Hindlimb muscle (tissue), 1 donor: Measurements from ENCODE around the gene CAP2. TPM values are rescaled to one million over a fixed set of nuclear protein-coding genes. Genes with fewer than 3 reads are reported as not detected.

ENCODE experiments used
- DNase-seq: peaks from one replicate; pipeline ENCODE4 v3.0.0-alpha.2; 2013
- polyA plus RNA-seq: library from polyadenylated mRNA; unstranded; fragments of 120-200 nt; gene quantifications from one replicate; pipeline ENCODE4 v1.2.1, GENCODE V29; 2013; ENCODE audit not compliant: insufficient read length

Gene CAP2
- polyA plus RNA-seq: 213 TPM

DNA sequence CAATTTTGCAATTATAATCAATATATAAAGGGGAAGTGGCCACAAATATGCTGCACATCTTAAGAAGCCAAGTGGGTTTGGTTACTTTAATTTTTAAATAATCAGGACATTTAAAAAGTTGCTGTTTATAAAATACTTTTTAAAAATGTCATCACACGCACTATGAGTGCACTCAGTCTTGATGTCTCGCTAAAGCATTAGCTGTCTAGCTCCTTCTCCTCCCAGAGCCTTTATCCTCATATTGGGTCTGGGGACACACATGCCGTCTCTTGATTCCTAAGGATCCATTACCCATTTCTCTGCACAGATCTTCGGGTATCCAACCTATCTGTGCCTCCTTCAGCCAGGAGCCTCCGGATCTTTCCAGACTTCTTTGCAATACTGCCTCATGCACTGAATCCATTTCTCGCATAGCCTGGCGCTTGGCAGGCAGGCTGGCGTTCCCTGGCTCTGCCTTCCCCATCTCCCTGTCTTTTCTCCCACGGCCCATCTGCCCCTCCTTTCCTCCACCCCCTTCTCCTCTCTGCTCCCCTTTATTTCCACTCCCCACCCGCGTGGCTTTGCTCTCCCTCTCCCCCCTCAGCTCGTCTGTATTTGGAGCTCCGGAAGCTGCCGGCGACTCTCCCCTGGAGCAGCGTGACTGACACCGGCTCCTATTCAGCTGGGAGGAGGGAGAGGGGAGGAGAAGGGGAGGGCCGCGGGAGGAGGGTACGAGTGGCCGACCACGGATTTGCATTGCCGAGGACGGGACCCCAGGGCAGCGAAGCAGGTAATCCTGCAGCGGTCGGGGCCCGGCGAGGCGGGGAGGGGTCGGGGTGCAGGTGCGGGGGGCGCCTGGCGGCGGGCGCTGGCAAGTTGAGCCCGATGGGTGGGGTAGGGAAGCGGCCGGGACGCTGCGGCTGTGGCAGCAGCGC is at the start of gene CAP2:
TSS of gene CAP2 (plus strand) at position 618 of the 914 bp plus-strand sequence. CDS start 27,961 bp downstream, outside the sequence.
- DNase-seq: peak; percentile 71

DNA sequence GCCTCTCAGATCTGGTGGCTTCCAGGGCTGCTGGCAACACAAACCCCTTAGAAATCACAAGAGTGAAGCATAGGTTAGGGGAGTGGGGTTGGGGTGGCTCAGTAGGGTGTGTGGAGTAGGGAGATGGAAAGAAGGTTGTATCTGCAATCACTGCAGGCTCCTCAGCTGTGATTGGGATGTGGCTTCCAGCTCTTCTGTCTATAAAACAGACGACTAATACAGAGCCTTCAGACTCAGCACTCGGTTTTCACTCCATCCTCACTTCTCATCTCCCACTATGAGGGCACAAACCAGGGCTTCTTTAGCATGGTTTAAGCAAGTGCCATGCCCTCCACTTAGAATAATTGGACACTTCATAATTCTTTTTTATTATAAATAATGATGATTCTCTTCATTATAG is 46.4 kb upstream of the CAP2 start:
- no peak for DNase-seq

DNA sequence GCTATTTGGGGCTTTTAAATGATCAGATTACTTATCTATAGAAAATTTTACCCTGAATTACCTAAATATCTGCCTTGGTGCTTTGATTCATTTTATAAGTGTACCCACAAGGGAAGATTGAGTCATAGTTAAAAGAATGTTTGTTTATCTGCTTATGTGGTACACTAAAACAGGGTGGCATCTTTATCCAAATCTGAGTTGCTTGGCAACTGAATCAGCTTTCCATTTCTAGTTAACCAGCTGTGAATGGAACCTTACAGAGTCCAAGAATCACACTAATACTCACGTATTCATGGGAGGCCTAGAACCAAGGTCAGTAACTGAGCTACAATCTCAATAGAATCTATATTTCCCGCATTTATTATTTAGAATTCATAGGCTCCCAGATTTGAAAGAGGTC is 44.0 kb upstream of the CAP2 start:
- DNase-seq: no peak

DNA sequence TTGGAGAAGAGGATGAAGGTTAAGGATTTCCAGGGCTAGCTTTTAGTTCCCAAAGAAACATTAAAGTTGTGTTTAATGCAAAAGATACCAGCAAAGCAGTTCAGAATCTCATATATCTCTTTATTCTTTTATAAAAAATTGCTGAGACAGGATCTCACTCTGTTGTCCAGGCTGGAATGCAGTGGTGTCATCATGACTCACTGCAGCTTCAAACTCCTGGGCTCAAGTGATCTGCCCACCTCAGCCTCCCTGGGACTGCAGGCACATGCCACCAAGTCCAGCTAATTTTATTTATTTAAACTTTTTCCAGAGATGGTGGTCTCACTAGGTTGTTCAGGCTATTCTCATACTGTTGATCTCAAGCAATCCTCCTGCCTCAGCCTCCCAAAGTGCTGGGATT is 41.1 kb upstream of the CAP2 start:
- DNase-seq: no peak

DNA sequence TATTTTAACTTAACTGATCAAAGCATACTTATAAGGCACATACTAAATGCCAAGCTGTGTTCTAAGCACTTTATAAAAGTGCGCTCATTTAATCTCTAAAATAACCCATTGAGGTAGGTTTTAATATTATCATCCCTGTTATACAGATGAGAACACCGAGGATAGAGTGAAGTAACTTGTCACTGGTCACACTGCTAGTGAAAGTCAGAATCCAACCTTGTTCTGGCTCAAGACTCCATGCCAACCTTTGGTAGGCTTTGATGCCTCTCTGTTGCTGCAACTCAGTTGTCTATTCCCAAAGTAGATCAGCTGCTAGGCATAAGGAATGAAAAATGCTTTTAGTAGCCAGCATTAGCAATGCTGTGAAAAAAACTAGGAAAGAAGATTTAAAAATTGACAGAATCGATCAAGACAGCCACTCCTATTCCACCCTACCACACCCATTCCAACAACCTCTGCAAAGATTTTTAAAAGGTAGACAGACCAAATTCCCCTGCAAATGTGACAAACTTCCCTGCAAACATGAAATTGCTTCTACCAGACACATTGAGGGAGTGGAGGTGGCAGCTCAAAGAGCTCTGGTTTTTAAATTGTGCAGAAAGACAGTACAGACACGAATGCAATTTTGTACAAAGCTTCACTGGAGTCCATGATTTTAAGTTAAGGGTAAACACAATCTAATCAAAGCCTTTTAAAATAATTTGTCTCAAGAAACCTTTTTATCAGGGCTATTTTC is 39.8 kb upstream of the CAP2 start:
- no peak for DNase-seq

GRCh38 chr6:17354700-17355403 is 38.5 kb upstream of the CAP2 start:
- DNase-seq: no peak

DNA sequence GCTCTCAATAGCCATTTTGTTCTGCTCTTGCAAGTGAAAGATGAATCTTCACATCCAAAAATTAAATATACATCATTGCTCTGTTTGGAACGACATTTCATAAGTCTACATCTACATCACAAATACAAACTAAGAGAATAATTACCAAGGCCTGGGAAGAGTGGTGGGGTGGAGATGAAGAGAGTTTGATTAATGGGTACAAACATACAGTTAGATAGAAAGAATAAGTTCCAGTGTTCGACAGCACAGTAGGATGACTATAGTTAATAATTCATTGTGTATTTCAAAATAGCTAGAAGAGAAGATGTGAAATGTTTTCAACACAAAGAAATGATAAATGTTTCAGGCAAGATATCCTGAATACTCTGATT is 38.0 kb upstream of the CAP2 start:
- no peak for DNase-seq

GRCh38 chr6:17358515-17358914 is 34.9 kb upstream of the CAP2 start:
- no peak for DNase-seq

GRCh38 chr6:17360564-17360963 is 32.8 kb upstream of the CAP2 start:
- no peak for DNase-seq

- no peak for DNase-seq
Observed at GRCh38 chr6:17361013-17361412, 32.4 kb upstream of the CAP2 start.

DNA sequence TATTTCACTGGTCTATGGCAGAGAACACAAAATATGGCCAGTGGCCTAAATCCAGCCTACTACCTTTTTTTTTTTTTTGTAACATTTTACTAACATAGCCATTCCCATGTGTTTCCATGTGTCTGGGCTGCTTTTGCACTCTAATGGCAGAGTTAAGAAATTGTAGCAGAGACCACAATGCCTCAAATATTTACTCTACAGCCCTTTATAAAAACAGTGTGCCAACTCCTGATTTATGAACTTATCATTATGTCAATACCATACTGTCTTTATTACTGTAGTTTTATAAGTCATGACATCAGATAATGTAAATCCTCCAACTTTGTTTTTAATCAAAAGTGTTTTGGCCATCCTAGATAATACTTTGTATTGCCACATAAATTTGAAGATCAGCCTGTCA is 27.4 kb upstream of the CAP2 start:
- no peak for DNase-seq

DNA sequence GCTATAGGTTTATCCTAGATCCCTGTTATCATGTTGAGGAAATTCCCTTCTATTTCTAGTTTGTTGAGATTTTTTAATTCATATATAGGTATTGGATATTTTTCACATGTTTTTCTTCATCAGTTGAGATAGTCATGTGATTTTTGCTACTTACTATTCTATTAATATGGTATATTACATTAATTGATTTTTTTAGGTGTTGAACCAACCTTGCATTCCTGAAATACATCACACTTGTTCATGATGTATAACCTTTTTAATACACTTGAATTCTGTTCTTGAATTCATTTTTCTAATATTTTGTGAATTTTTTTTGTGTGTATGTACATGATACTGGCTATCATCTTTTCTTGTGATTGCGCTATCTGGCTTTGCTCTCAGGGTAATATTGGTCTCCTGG is 25.5 kb upstream of the CAP2 start:
- DNase-seq: no peak

- DNase-seq: no peak
Observed at GRCh38 chr6:17381424-17382147, 11.8 kb upstream of the CAP2 start.

DNA sequence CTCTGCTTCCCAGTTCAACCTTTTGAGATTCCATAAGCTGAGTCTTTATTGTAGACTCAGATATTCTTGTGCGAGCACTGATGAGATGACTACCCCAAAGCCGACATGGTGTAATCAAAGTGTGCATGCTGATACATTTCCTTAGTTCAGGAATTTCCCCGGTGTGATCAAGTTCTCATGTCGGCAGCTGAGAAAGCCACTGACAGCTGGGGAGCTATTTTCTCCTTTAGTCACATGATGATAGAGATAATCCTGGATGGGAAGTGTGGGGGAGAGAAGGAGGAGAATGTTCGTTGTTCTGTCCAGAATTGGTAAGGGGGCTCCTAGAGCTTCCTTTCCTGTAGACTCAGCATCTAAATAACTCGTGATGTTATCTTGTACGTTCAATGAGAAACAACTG is 7.7 kb upstream of the CAP2 start:
- no peak for DNase-seq

GRCh38 chr6:17388365-17388764 is 5.0 kb upstream of the CAP2 start:
- no peak for DNase-seq

DNA sequence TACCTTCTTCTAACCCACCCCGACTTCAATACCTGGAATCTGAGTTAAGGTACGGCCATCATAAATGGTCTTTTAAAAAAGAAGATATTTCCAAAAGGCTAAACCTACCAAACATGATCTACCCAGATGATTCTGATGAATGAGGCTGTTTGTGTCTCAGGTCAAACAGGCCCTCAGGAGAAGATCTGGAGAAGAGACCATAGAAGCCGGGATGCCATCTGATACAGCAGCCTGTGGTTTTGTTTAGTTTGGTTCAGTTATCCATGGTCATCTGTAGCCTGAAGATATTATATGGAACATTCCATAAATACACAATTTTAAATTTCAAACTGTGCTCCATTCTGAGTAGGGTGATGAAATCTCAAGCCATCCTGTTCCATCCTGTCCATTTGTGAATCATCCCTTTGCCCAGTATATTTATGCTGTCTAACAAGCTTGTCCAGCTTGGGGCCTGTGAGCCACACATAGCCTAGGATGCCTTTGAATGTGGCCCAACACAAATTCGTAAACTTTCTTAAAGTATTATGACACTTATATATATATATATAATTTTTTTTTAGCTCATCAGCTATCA is 4.0 kb upstream of the CAP2 start:
- no peak for DNase-seq

DNA sequence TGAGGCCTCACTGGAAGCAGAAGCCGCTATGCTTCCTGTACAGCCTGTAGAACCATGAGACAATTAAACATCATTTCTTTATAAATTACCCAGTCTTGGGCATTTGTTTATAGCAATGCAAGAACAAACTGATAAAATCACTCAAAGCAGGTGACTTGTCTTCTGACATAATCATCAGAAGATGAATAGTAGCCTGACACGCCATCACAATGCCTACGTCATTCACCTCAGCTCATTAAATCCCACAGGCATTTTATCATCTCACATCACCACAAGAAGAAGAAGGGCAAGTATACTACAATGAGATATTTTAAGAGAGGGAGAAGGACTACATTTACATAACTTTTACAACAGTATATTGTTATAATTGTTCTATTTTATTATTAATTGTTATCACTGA is 3.1 kb upstream of the CAP2 start:
- no peak for DNase-seq

DNA sequence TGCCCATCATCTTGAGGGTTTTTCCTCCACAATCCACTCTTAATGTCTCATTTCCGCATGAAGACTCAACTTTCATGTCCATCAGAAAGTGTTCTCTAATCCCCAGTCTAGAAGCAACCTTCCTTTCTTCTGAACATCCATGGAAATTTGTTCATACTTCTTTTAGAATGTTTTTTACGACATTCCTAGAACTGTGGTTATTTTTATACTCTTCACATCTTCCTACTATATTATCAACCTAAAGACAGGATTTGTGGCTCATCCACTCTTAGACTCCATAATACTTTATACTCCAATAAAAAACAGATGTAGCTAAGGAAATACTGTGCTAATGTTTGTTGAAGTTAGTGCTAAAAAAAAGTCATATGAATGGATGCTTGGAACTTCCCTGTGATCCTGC is 1.4 kb upstream of the CAP2 start:
- no peak for DNase-seq

DNA sequence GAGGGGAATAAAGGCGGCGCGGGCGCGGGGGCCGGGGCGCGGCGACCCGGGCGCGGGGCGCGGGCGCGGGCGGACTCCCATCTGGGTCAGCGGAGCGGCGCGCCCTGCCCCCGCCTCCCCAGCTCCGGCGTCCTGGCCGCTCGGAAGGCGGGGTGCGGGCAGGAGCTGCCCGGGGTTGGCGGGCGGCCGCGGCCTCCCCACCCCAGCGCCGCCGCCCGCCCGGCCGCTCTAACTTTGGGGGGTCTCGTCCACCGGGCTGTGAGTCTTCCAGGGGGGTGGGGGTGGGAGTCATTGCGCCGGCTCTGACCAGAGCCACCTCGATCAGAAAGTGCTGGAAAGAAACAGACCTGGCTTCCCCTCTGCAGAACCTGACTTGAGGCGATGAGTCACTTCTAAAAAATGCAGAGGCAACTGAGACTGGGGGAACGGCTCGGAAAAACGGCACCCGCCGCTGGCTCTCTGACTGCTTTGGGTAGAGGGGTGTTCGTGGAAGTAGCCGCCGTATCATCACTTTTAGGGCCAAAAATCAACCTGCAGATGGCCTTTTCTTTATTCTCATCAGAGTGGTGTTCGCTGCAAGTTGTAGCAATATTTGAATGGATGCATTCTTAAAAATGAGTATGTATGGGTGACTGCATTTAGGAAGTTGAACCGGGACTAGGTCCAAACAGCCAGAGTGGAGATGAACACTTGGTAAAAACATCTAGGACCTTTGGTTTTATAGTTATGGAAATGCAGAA is 667 bp downstream of the CAP2 start:
- DNase-seq: peak; percentile 57

DNA sequence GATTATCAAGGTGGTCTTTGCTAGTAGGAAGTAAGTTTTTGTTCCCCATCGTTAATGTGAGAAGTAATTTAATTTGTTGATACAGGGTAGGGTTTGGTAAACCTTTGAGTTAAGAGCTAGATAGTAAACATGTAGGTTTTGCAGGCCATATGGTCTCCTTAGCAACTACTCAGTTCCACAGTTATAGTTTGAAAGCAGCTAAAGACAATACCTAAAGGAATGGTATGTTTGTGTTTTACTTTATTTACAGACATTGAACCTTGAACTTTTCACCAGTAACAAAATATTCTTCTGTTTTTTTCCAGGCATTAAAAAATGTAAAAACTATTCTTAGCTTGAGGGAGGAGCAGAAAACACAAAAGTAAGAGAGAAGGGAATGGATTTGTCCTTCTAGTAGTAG is 1.7 kb downstream of the CAP2 start:
- DNase-seq: no peak

GRCh38 chr6:17396256-17396655 is 2.9 kb downstream of the CAP2 start:
- no peak for DNase-seq
